Measurements from ENCODE around the gene ZNF341. TPM values are rescaled to one million over a fixed set of nuclear protein-coding genes. Genes with fewer than 3 reads are reported as not detected.
A peak's percentile ranks its signal among the peaks of the same experiment; 100 is the strongest.

ZNF341 gene
- polyA plus RNA-seq, 6 donors from 2014 or later, result 1.1 to 4.5 (median 2.4) TPM

DNA sequence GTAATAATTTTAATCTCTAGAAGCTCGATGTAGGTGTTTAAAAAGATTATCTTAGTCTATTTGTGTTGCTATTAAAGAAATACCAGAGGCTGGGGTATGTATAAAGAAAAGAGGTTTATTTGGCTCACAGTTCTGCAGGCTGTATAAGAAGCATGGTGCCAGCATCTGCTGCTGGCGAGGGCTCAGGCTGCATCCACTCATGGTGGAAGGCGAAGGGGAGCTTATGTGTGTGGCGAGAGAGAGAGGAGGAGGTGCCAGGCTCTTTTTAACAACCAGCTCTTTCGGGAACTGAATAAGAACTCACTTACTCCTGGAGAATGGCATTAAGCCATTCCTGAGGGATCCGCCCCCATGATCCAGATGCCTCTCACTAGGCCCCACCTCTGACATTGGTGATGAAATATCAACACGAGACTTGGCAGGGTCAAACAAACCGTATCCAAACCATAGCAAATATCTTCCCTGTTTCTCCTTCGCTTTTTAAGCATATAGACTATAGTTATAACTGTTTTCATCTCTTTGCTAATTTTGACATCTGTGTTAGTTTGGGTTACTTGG, 103.9 kb downstream of the ZNF341 start:
- DNase-seq, result no peak
- Mint-ChIP-seq H3K9me3 (no peaks in the 10 kb centered on the region), H3K27ac (peak overlapping the region in 1 of 6 donors; percentile 42), H3K36me3 (peaks cover 9 to 15% of the 10 kb centered on the region in 2 donors), H3K27me3 (no peaks in the 10 kb centered on the region), H3K4me3 (no peak overlapping the region), H3K4me1 (peaks cover 62 to 76% (median 75%) of the 10 kb centered on the region in 3 donors)
- ATAC-seq (ENCODE audit: low read depth in 2 of 2), result no peak

DNA sequence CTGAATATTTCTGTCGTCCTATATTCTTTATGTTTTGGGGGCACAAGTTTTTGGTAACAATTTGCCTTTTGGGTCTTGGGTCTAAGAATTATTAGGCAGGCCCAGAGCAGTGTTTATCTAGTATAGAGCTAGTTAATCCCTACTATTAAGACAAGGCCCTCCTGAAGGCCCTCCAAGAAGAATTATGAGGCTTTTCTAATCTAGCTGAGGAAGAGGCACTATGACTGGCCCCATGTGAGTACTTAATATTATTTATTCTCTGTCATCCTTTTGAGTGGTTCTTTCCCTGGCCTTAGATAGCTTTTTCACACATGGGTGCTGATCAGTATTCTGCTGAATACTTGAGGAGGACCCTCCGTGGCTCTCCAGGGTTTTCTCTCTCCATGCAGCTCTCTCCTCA, 104.5 kb downstream of the ZNF341 start:
- Mint-ChIP-seq H3K36me3 (peaks cover 9 to 15% of the 10 kb centered on the region in 2 donors), H3K9me3 (no peaks in the 10 kb centered on the region), H3K27ac (peak overlapping the region in 3 of 6 donors; percentile 36 to 86 (median 52)), H3K4me3 (no peak overlapping the region), H3K4me1 (peaks cover 67 to 82% (median 79%) of the 10 kb centered on the region in 3 donors), H3K27me3 (no peaks in the 10 kb centered on the region)
- ATAC-seq (ENCODE audit: low read depth in 2 of 2) (no peak), DNase-seq (no peak)

GRCh38 chr20:33837096-33837830, 105.5 kb downstream of the ZNF341 start:
- Mint-ChIP-seq H3K27ac (peak overlapping the region in 5 of 6 donors; percentile 36 to 91 (median 72)), H3K36me3 (peaks cover 9 to 10% of the 10 kb centered on the region in 2 donors), H3K9me3 (no peaks in the 10 kb centered on the region), H3K27me3 (no peaks in the 10 kb centered on the region), H3K4me1 (peaks cover 73 to 84% (median 81%) of the 10 kb centered on the region in 3 donors), H3K4me3 (peak overlapping the region in 5 of 8 donors; percentile 8 to 63 (median 59))
- peak in 1 of 2 donors; percentile 41 for ATAC-seq (ENCODE audit: low read depth in 2 of 2)
- DNase-seq, result no peak

GRCh38 chr20:33838035-33838864, 106.5 kb downstream of the ZNF341 start:
- ATAC-seq (ENCODE audit: low read depth in 2 of 2), result no peak
- DNase-seq, result no peak
- Mint-ChIP-seq H3K4me1 (peaks cover 78 to 90% (median 88%) of the 10 kb centered on the region in 3 donors), H3K27ac (peak overlapping the region in 4 of 6 donors; percentile 37 to 86 (median 66)), H3K27me3 (no peaks in the 10 kb centered on the region), H3K36me3 (peaks cover 7 to 9% of the 10 kb centered on the region in 2 donors), H3K4me3 (peak overlapping the region in 3 of 8 donors; percentile 8 to 27 (median 10)), H3K9me3 (no peaks in the 10 kb centered on the region)

- Mint-ChIP-seq H3K27ac (peak overlapping the region in 3 of 6 donors; percentile 24 to 34 (median 29)), H3K4me1 (peaks cover 84 to 95% (median 91%) of the 10 kb centered on the region in 3 donors), H3K36me3 (peaks cover 0 to 5% of the 10 kb centered on the region in 2 donors), H3K4me3 (no peak overlapping the region), H3K27me3 (no peaks in the 10 kb centered on the region), H3K9me3 (no peaks in the 10 kb centered on the region)
- ATAC-seq (ENCODE audit: low read depth in 2 of 2) (no peak), DNase-seq (no peak)
These were observed 107.8 kb downstream of the ZNF341 start for GRCh38 chr20:33839591-33839990.

DNA sequence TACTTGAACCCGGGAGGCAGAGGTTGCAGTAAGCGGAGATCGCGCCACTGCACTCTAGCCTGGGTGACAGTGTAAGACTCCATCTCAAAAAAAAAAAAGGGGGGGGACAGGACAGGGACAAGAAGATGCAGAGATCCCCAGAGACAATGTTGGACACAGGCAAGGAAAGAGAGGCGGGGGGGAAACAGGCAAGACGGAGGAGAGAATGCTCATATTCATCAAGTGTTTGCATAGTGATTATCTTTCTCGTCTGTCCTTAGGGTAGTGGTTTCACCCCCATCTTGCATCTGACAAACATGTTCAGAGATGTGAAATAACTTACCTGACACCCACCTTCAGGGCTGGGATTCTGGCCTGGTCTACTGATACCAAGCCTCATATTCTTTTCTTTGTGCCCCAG, 108.4 kb downstream of the ZNF341 start:
- Mint-ChIP-seq H3K27ac (peak overlapping the region in 3 of 6 donors; percentile 13 to 48 (median 34)), H3K36me3 (peaks cover 0 to 2% of the 10 kb centered on the region in 2 donors), H3K4me1 (peaks cover 81 to 96% (median 95%) of the 10 kb centered on the region in 3 donors), H3K27me3 (no peaks in the 10 kb centered on the region), H3K4me3 (peak overlapping the region in 2 of 8 donors; percentile 34 to 41), H3K9me3 (no peaks in the 10 kb centered on the region)
- ATAC-seq (ENCODE audit: low read depth in 2 of 2) (no peak), DNase-seq (no peak)

DNA sequence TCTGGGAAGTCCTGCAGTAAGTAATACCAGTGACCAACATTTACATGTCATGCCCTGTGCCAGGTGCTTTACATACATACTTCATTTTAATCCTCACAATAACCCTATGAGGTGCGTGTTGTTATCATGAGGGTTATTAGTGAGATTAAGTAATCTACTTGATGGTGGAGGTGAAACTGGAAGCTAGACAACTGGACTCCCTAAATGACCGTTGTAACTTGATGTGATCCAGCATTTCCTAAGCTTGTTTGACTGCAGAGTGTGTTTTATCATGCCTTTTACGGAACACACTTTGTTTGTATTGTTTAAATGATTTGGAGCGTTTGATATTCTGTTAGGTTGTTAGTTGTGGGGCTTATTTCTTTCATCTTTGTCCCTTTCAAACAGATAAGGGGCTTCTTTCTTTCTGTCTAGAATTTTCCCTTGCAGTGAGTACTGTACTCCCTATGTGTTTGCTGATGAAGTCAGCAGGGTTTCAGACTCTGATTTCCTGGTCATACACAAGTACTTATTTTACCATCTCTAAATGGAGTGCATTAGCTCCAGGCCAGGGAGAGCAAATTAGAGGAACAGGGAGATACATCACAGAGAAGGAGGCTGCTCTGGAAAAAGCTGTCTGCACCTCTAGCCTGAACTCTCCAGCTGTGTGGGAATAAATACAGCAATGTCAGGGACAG, 109.1 kb downstream of the ZNF341 start:
- Mint-ChIP-seq H3K27me3 (no peaks in the 10 kb centered on the region), H3K27ac (peak overlapping the region in 4 of 6 donors; percentile 13 to 89 (median 16)), H3K9me3 (no peaks in the 10 kb centered on the region), H3K4me3 (peak overlapping the region in 1 of 8 donors; percentile 34), H3K4me1 (peaks cover 80 to 96% (median 95%) of the 10 kb centered on the region in 3 donors), H3K36me3 (no peaks in the 10 kb centered on the region)
- ATAC-seq (ENCODE audit: low read depth in 2 of 2) (no peak), DNase-seq (no peak)

DNA sequence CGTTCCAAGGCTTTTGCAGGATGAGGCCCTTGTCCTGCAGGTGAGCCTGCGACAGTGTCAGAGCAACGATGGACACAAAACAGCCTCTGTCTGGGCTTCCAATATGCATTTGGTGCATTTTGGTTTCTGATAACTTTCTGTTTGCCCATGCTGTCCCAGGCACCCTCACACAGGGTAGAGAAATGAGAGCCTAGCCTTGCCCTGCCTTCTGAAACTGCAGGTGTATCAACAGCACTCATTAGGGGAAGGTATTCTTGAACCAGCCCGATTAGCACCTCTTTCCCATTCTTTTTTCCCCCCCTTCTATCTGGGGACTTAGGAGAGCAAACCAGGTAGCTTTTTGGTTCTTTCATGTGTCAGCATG, 109.6 kb downstream of the ZNF341 start:
- ATAC-seq (ENCODE audit: low read depth in 2 of 2) (no peak), DNase-seq (no peak)
- H3K4me3 Mint-ChIP-seq, result peak overlapping the region in 1 of 8 donors; percentile 17

More for the DNA sequence above, 109.6 kb downstream of the ZNF341 start:
- Mint-ChIP-seq H3K27ac (peak overlapping the region in 3 of 6 donors; percentile 13 to 89 (median 53)), H3K36me3 (no peaks in the 10 kb centered on the region), H3K4me1 (peaks cover 79 to 96% (median 95%) of the 10 kb centered on the region in 3 donors), H3K9me3 (no peaks in the 10 kb centered on the region), H3K27me3 (no peaks in the 10 kb centered on the region)

Other genes starting within 250 kb of the ZNF341 start
- gene CBFA2T2, start 241.9 kb upstream of the ZNF341 start, polyA plus RNA-seq (ENCODE audit: low read depth in 6 of 6), result 10 to 100 TPM in 5 of 6 donors, 1 to 10 TPM in 1; 6.1 to 25.9 (median 15.4) TPM
- gene C20orf144, start 69.7 kb upstream of the ZNF341 start, polyA plus RNA-seq (ENCODE audit: low read depth in 6 of 6), result not detected
- gene ACTL10, start 65.1 kb upstream of the ZNF341 start, polyA plus RNA-seq (ENCODE audit: low read depth in 6 of 6), result 1 to 10 TPM in 5 of 6 donors, not detected in 1; 1.2 to 4.8 (median 3.7) TPM
- gene NECAB3, start 57.6 kb upstream of the ZNF341 start, polyA plus RNA-seq (ENCODE audit: low read depth in 6 of 6), result 1 to 10 TPM in 1 of 6 donors, under 1 TPM in 2, not detected in 3; 0.74 to 1.0 (median 0.82) TPM
- gene E2F1, start 45.6 kb upstream of the ZNF341 start, polyA plus RNA-seq (ENCODE audit: low read depth in 6 of 6), result under 1 TPM in 4 of 6 donors, not detected in 2; 0.16 to 0.78 (median 0.27) TPM
- 10 to 100 TPM in 1 of 6 donors, 1 to 10 TPM in 4, not detected in 1; 7.0 to 10.6 (median 8.2) TPM for gene PXMP4, start 11.7 kb upstream of the ZNF341 start, polyA plus RNA-seq (ENCODE audit: low read depth in 6 of 6)
- 1 to 10 TPM; 1.3 to 8.0 (median 7.2) TPM for gene CHMP4B, start 79.4 kb downstream of the ZNF341 start, polyA plus RNA-seq (ENCODE audit: low read depth in 6 of 6)